Left cardiac atrium (tissue), 4 donors: ENCODE results near the gene RPS6KL1. TPM values are rescaled to one million over a fixed set of nuclear protein-coding genes. Genes with fewer than 3 reads are reported as not detected.
A peak's percentile ranks its signal among the peaks of the same experiment; 100 is the strongest.

Experiments used
- ATAC-seq, 2 donors: fragments of 200-7000 bp; cut with Tn5 transposase; one replicate each; pipeline ENCODE4 v1.9.1; 2020; ENCODE audit warnings: mild to moderate bottlenecking in 2 of 2, moderate library complexity in 2 of 2
- DNase-seq: peaks from one replicate; pipeline ENCODE4 v3.0.0-alpha.2; 2020
- intact Hi-C, 2 donors: fragments of 100-400 bp; cut with DNase I; formaldehyde crosslinking; loops; one replicate each; pipeline versions ENCODE4 v1.14.1 to v1.15.1; 2022 to 2023
- total RNA-seq, 2 donors: library from RNA; stranded (reverse); fragmentation: NEBNext Ultra II Directional; extraction: Animal tissue kit (Norgen Biotek cat#: 25700); gene quantifications; one replicate each; pipeline ENCODE4 v1.2.1, GENCODE V29; 2021
- donor health status: DM: no; HTN: yes; CAD: no.
- donor health status: DM: no; HTN: yes; CAD: no; lungs with severe emphysema.
- donor health status: DM: yes; HTN: yes; CAD: no.
- donor health status: Dilated cardiomyopathy.

The RPS6KL1 gene
- total RNA-seq, 2 donors from 2014 or later, result 11.9 to 15.4 TPM

- DNase-seq (no peak), ATAC-seq (no peak)
- intact Hi-C loops, result no loop called here
These were observed 29.8 kb upstream of the RPS6KL1 start for GRCh38 chr14:74952697-74953484.

DNA sequence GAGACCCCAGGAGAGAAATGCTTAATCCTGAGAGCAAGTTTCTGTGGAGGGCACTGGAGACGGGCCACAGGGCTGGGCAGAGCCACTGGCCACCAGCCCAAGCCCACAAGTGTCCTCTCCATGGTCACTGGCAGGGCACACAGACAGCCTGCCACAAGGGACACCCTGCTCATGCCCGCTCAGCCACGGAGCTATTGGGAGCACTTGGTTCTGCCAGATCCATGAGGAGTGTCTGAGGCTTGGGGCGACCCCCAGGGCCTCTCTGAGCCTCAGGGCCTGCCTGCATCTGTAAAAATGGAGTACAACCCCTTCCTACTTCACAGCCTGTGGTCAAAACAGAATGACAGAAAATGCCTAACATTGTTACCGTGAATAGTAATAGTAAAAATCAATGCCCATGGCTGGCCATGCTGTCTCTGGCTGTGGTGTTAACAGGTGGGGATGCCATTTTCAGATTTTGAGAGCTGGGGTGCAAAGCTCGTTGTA, 29.2 kb upstream of the RPS6KL1 start:
- intact Hi-C loops, result no loop called here
- ATAC-seq (no peak), DNase-seq (no peak)

- intact Hi-C loops, result no loop called here
- DNase-seq (no peak), ATAC-seq (no peak)
These were observed 28.6 kb upstream of the RPS6KL1 start for GRCh38 chr14:74951443-74952179.

DNA sequence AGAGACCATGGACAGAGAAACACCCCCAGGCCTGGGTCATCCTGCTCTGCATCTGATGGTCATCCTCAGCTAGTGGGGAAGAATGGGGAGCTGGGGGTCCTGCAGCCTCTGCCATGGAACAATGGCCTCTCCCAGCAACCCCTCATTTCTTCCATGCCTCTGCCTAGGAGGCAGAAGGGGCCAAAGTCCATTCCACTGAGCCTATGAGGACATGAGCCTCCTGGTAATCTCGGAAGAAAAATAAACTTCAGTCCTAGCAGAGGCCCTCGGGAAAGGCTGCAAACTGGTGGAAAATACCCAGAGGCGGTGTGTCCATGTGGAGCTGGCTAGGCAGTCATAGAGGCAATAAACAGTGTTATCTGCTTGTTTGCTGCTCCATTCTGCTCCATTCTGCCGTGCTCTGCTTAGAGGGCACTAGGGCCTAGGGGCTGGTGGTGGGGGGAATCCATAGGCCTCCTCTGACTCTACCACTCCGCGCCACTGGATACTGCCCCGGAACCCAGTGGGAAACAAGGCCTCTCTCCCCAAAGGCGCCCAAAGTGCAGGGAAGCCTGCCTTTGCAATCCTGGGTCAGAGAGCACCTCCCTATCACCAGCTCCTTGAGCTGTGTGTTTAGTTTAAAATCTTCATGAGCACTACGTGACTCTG, 27.9 kb upstream of the RPS6KL1 start:
- intact Hi-C loops, result no loop called here
- ATAC-seq, result no peak
- no peak for DNase-seq

- intact Hi-C loops, result loop anchor here (5.0 to 10.0 kb wide), 2 partner anchors 52 to 135 kb away; partner anchors contain the start of gene EIF2B2 (in 1 of the 2)
- DNase-seq, result no peak
- no peak for ATAC-seq
These were observed 27.0 kb upstream of the RPS6KL1 start for GRCh38 chr14:74949859-74950573.

DNA sequence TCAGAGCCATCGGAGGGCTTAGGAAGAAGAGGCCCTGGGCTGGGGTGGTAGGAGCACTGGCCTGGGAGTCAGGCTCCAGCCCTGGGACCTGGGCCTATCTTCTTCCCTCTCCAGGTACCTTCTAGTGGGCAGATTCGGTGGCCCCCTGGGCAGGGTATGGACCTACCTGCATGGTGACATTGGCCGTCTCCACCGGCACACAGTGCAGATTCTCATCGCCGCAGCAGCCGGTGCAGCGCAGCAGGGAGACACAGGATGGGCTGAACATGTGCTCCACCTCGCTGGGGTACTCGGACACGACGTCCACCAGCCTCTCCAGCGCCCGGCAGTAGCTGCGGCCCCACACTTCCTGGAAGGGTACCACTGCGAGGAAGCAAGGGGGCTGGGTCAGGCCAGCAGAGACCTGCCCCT, 26.1 kb upstream of the RPS6KL1 start:
- DNase-seq (no peak), ATAC-seq (no peak)
- intact Hi-C loops, result loop anchor here (5.0 to 10.0 kb wide), 2 partner anchors 53 to 136 kb away; partner anchors contain the start of gene EIF2B2 (in 1 of the 2)

DNA sequence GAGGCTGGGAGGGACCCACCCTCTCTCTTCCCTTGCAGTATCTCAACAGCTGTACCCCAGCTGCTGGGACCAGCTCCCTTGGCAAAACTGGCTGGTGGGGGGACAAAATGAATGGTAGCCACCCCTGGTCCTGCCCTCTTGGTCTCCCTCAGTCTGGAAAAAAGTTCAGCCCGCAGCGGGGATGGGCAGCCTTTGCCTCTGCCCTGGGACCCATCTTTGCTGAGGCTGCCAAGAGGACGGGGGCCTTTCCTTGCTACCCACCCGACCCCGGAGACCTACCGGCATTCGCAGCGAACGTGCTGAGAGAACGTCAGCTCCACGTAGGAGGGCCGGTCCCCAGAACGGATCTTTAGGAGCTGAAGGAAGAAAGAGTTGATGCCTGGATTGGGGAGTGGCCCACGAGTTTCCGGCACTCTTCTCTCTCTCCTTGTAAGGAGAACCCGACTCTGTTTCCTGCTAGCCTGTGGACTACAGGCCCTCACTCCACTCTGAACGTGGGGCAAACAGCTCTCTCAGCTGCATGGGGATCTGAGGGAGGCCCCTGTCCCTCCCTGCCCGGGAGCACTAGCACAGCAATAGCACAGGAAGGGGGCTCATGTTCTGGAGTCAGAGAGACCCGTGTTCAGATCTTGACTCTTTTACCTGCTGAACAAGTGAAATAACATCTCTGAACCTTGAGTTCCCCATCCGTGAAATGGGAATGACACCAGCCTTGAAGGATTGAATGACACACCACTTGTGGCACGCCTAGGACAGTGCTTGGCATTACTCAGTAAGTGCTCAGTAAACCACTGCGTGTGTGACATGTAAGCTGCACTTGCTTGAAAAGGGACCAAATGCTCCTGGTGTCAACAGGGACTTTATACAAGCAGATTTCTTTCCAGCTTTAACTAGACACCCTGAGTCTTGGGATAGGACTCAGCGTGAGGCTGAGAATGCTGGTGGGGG, 25.4 kb upstream of the RPS6KL1 start:
- no peak for DNase-seq
- no peak for ATAC-seq
- intact Hi-C loops, result loop anchor here (5.0 to 10.0 kb wide), 2 partner anchors 54 to 136 kb away; partner anchors contain the start of gene EIF2B2 (in 1 of the 2)

- DNase-seq, result no peak
- no peak for ATAC-seq
These were observed 24.5 kb upstream of the RPS6KL1 start for GRCh38 chr14:74947353-74948227.

DNA sequence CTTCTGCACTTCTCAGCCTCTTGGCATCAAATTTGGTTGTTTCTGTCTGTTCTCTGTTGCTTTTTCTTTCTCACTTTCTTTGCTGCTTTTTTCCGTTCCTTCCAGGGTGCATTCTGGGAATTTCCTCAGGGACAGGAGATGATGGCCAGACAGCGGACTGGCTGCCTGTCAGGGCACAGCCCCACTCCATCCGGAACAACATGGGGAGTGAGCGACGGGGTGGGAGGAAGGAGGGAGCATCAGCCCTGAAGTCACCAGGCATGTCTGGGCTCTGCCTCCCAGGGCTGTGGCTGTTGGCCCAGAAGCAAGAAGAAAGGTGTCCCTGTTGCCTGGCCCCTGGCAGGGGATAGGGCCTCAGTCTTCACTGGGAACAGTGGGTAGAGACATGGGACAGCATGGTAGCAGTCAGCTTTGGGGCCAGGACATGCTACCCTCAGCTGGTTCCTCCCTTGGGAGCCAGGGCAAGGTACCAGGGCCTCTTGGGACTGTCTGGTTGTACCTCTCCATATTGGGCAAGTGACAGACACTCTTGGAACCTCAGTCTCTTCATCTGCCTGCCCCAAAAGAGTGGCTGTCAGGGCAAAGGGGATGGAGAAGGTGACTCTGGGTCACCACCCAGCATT, 23.7 kb upstream of the RPS6KL1 start:
- peak; percentile 49 to 58 for ATAC-seq
- intact Hi-C loops, result loop anchor here (5.0 to 10.0 kb wide), 2 partner anchors 56 to 138 kb away; partner anchors contain the start of gene EIF2B2 (in 1 of the 2)
- no peak for DNase-seq

More at GRCh38 chr14:74947353-74948227, 24.5 kb upstream of the RPS6KL1 start:
- intact Hi-C loops, result loop anchor here (5.0 to 10.0 kb wide), 2 partner anchors 55 to 137 kb away; partner anchors contain the start of gene EIF2B2 (in 1 of the 2)

GRCh38 chr14:74945852-74946658, 23.0 kb upstream of the RPS6KL1 start:
- ATAC-seq, result peak; percentile 81 to 82
- intact Hi-C loops, result loop anchor here (5.0 to 10.0 kb wide), 2 partner anchors 56 to 139 kb away; partner anchors contain the start of gene EIF2B2 (in 1 of the 2)
- DNase-seq, result peak; percentile 81

GRCh38 chr14:74945261-74945851, 22.3 kb upstream of the RPS6KL1 start:
- no peak for DNase-seq
- ATAC-seq, result no peak
- intact Hi-C loops, result loop anchor here (5.0 to 10.0 kb wide), 2 partner anchors 57 to 139 kb away; partner anchors contain the start of gene EIF2B2 (in 1 of the 2)

DNA sequence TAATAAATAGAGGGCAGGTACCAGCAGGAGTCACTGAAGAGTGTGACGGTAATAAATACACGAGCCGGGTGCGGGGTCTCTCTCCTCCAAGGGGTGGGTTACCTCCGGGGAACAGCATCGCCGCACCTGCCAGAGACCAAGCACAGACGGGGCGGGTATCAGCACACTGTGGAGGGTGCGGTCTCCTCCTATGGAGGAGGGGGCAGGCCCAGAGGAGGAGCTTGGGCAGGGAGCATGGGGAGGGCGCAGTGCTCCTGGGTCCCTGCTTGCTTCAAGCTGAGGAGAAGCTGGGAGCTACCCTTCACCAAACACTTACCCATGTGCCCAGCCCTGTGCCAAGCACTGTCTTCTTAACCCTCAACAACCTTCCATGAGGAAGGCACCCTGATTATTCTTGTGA, 19.5 kb upstream of the RPS6KL1 start:
- no peak for DNase-seq
- intact Hi-C loops, result loop anchor here (10.0 kb wide), 1 partner anchor 142 kb away; no protein-coding TSS in a partner anchor
- no peak for ATAC-seq

- ATAC-seq (no peak), DNase-seq (no peak)
- intact Hi-C loops, result loop anchor here (10.0 kb wide), 1 partner anchor 143 kb away; no protein-coding TSS in a partner anchor
These were observed 19.1 kb upstream of the RPS6KL1 start for GRCh38 chr14:74942181-74942580.

GRCh38 chr14:74941676-74942097, 18.6 kb upstream of the RPS6KL1 start:
- ATAC-seq, result peak; percentile 14 to 51
- peak; percentile 80 for DNase-seq
- intact Hi-C loops, result loop anchor here (10.0 kb wide), 1 partner anchor 143 kb away; no protein-coding TSS in a partner anchor
